Thyroid gland (tissue), 4 donors: ENCODE results near the gene NCAPD2. TPM values are rescaled to one million over a fixed set of nuclear protein-coding genes. Genes with fewer than 3 reads are reported as not detected.
A peak's percentile ranks its signal among the peaks of the same experiment; 100 is the strongest.

ENCODE experiments used
- DNase-seq, 2 donors: peaks; one replicate each; pipeline ENCODE4 v3.0.0-alpha.2; 2019
- H3K27ac ChIP-seq, 3 donors: fragments of 200-600 bp; sonication (generic); 1 replicate in 2 of 3; 2 replicates in 1 of 3; pipeline ENCODE4 v1.5.1; 2016 to 2019; ENCODE audit warnings: mild to moderate bottlenecking in 1 of 3, moderate library complexity in 1 of 3
- H3K27me3 ChIP-seq: fragments of 200-600 bp; sonication (generic); one replicate; pipeline ENCODE4 v1.5.1; 2019
- H3K36me3 ChIP-seq, 2 donors: fragments of 200-600 bp; sonication (generic); one replicate each; pipeline ENCODE4 v1.5.1; 2016 to 2019
- H3K4me1 ChIP-seq, 2 donors: fragments of 200-600 bp; sonication (generic); one replicate each; pipeline ENCODE4 v1.5.1; 2017 to 2019
- H3K4me3 ChIP-seq, 3 donors: fragments of 200-600 bp; sonication (generic); replicated peaks in 1 of 3; 1 replicate in 2 of 3; 2 replicates in 1 of 3; pipeline ENCODE4 v1.5.1; 2016; ENCODE audit warnings: mild to moderate bottlenecking in 1 of 3
- H3K9me3 ChIP-seq: fragments of 200-600 bp; sonication (generic); one replicate; pipeline ENCODE4 v1.5.1; 2017
- CTCF ChIP-seq, 6 experiments: fragments of 200-600 bp in 3 of 6; fragments of 450-650 bp in 3 of 6; sonication (generic) in 3 of 6; IDR thresholded peaks; one replicate each; pipeline ENCODE4 v1.5.1; 2016 to 2019; ENCODE audit warnings: antibody characterized with exemption in 6 of 6, mild to moderate bottlenecking in 2 of 6, inconsistent platforms in 1 of 6, moderate library complexity in 1 of 6
- POLR2A ChIP-seq, 2 donors: fragments of 450-650 bp; IDR thresholded peaks; one replicate each; pipeline ENCODE4 v1.6.1; 2017; ENCODE audit warnings: antibody characterized with exemption in 2 of 2, mild to moderate bottlenecking in 2 of 2, moderate library complexity in 1 of 2
- WGBS, 2 donors: methylation state at CpG; one replicate each; pipeline ENCODE4 v1.1.5; 2017; 5-methylcytosine and 5-hydroxymethylcytosine counted together
- intact Hi-C: fragments of 100-400 bp; cut with DNase I; formaldehyde crosslinking; loops from one replicate; pipeline ENCODE4 v1.15.1; 2023
- total RNA-seq, 4 donors: library from RNA; depleted of rRNA; stranded (reverse); fragments of >200 nt; gene quantifications; one replicate each; pipeline ENCODE4 v1.2.3, GENCODE V29; 2016

Gene NCAPD2
- total RNA-seq, result 10 to 100 TPM; 22.4 to 31.8 (median 28.6) TPM

GRCh38 chr12:6493497-6494257 lies at the start of gene NCAPD2:
NCAPD2 (plus strand) TSS chr12:6494102; CDS start chr12:6495099, 997 bp downstream.
- Histone ChIP-seq H3K4me1 (peaks cover 15 to 18% of the 10 kb centered on the region in 2 donors), H3K9me3 (no peaks in the 10 kb centered on the region), H3K27me3 (no peaks in the 10 kb centered on the region), H3K36me3 (peaks cover 0 to 3% of the 10 kb centered on the region in 2 donors), H3K27ac (peak within 1 kb of the TSS; percentile 71 to 98 (median 93)), H3K4me3 (peak within 1 kb of the TSS; percentile 53 to 99 (median 82))
- 0% methylated on average over 22 to 30 of the region's 49 CpGs for WGBS, 2 donors
- peak; percentile 96 for DNase-seq
- intact Hi-C loops, result loop anchor here (2.0 kb wide), 1 partner anchor 43 kb away; no protein-coding TSS in a partner anchor
- TF ChIP-seq POLR2A (IDR thresholded peaks at IDR 0.05), result no peak
- peak in 4 of 6 experiments; percentile 31 to 67 (median 63) for TF ChIP-seq CTCF (IDR thresholded peaks at IDR 0.05)

- Histone ChIP-seq H3K9me3 (no peaks in the 10 kb centered on the region), H3K27me3 (no peaks in the 10 kb centered on the region), H3K27ac (peak within 1 kb of the TSS; percentile 69 to 88 (median 70)), H3K36me3 (no peaks in the 10 kb centered on the region), H3K4me3 (no peak within 1 kb of the TSS), H3K4me1 (peaks cover 36 to 46% of the 10 kb centered on the region in 2 donors)
- intact Hi-C loops, result no loop called here
- TF ChIP-seq CTCF (IDR thresholded peaks at IDR 0.05) (no peak), POLR2A (IDR thresholded peaks at IDR 0.05) (no peak)
- peak in 1 of 2 donors; percentile 25 for DNase-seq
- 70 to 76% methylated on average over 16 of the region's 16 CpGs for WGBS, 2 donors
Measured at GRCh38 chr12:6444704-6445688, 48.9 kb upstream of the NCAPD2 start, which contains the start of gene CD27. CD27 (plus strand) TSS chr12:6444955; CDS start chr12:6445096, 141 bp downstream.

GRCh38 chr12:6450091-6450868 lies 43.6 kb upstream of the NCAPD2 start:
- Histone ChIP-seq H3K4me3 (peak overlapping the region in 1 of 3 donors; percentile 74), H3K9me3 (no peaks in the 10 kb centered on the region), H3K27ac (peak overlapping the region; percentile 99), H3K4me1 (peaks cover 45 to 59% of the 10 kb centered on the region in 2 donors), H3K36me3 (no peaks in the 10 kb centered on the region), H3K27me3 (no peaks in the 10 kb centered on the region)
- intact Hi-C loops, result no loop called here
- TF ChIP-seq POLR2A (IDR thresholded peaks at IDR 0.05) (no peak), CTCF (IDR thresholded peaks at IDR 0.05) (no peak)
- 60 to 68% methylated on average over 16 of the region's 16 CpGs for WGBS, 2 donors
- no peak for DNase-seq

- Histone ChIP-seq H3K27me3 (no peaks in the 10 kb centered on the region), H3K9me3 (no peaks in the 10 kb centered on the region), H3K4me3 (peak overlapping the region in 2 of 3 donors; percentile 9 to 74), H3K4me1 (peaks cover 39 to 53% of the 10 kb centered on the region in 2 donors), H3K36me3 (no peaks in the 10 kb centered on the region), H3K27ac (peak overlapping the region; percentile 99)
- 17% methylated on average over 11 of the region's 11 CpGs for WGBS, 2 donors
- TF ChIP-seq POLR2A (IDR thresholded peaks at IDR 0.05), result no peak
- no peak for TF ChIP-seq CTCF (IDR thresholded peaks at IDR 0.05)
- intact Hi-C loops, result no loop called here
- no peak for DNase-seq
Measured at GRCh38 chr12:6450869-6451347, 43.0 kb upstream of the NCAPD2 start.
